NOMO-1 treated with DMSO at 0.1 percent for 48 hours (cell line): ENCODE results near the gene PYY.
"Not testable (repeated sequence)": the region's sequence is repeated elsewhere in the genome, so short reads cannot be mapped to it uniquely, and the experiment has no call there.

Experiments used
- DNase-seq: peaks from one replicate; lab custom pipeline; 2025; ENCODE audit not compliant: unreplicated experiment; lab: John Stamatoyannopoulos, UW

PYY gene

GRCh38 chr17:43949781-43950180, 4.0 kb downstream of the PYY start:
- DNase-seq, result no peak

- DNase-seq, result no peak
Observed at GRCh38 chr17:43946781-43947180, 7.0 kb downstream of the PYY start.

DNA sequence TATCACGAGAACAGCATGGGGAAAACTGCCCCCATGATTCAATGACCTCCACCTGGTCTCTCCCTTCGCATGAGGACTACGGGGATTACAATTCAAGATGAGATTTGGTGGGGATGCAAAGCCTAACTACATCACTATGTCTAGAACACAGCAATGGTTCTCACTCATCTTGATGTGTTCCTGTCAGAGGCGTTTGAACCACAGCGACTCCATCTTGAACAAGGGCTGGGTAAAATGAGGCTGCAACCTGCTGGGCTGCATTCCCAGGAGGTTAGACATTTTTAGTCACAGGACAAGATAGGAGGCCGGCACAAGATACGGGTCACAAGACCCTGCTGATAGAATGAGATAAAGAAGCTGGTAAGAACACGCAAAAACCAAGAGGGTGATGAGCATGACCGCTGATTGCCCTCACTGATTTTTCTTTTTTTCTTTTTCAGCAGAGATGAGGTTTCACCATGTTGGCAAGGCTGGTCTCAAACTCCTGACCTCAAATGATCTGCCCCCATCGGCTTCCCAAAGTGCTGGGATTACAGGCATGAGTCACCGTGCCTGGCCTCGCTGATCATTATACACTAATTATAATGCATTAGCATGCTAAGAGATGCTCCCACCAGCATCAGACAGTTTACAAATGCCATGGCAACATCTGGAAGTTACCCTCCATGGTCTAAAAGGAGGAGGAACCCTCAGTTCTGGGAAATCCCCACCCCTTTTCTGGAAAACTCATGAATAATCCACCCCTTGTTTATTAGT, 8.5 kb downstream of the PYY start:
- DNase-seq, result no peak

- DNase-seq, result no peak
Observed at GRCh38 chr17:43942051-43942685, 11.6 kb downstream of the PYY start, which contains the start of gene PPY. Gene PPY, minus strand, starts transcription at chr17:43942476. Its CDS starts 822 bp downstream, at chr17:43941654.

DNA sequence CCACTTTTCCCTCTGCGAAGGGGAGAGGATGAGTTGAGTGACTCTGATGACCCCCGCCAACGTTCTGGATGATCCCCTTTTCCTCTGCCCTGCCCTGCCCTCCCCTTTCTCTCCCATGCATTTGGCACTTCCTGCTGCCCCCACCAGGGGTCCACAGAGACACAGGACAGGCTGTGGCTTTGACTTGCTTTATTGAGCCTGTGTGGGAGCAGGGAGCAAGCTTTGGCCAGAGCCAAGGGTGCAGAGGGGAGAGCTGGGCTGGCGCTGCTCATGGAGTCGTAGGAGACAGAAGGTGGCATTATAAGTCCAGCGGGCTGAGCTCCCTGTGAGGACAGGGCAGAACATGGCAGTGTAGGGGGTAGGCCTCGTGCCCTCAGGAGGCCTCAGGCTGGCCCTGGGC, 13.1 kb downstream of the PYY start:
- no peak for DNase-seq

DNA sequence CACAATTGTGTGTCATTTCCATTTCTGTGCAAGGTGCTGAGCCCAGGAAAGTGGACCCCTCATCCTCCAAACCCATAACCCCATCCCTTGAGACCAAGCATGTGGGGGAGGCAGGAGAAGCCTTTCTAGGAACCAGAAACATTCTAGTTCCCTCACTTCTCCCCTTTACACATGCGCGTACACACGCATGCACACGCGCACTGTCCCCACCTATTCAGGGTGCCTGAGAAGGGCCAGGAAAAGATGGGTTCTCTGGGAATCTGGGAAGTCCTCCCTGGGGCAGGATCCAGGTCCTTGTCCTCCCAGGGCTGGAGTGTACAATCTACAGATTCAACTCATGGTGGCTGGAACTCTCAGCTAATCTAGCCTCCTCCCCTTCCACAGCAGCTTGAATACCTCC, 13.9 kb downstream of the PYY start:
- no peak for DNase-seq

DNA sequence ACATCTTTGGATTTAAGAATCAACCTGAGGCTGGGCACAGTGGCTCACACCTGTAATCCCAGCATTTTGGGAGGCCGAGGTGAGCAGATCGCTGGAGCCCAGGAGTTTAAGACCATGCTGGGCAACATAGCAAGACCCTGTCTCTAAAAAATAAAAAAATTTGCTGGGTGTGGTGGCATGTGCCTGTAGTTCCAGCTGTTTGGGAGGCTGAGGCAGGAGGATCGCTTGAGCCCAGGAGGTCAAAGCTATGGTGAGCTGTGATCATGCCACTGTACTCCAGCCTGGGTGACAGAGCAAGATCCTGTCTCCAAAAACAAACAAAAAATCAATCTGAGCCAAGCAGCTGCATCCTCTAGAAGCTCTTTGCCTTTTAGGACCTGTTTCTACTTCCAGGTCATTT, 14.3 kb downstream of the PYY start:
- not testable (repeated sequence) for DNase-seq

DNA sequence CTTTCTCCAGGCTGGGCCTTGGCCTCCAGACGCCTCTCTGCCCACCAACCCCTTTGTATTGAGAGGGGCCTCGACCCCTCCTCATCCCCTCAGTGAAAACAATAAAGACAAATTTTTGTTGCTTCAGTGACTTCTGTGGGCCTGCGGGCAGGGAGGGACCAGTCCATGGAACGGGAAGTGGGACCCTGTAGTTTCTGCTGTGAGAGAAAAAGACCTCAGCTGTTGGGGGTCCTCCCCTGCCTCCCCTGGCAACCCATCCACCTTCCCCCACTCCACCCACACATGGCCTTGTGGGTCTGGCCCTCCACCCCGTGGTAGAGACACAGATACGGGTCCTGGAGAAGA, 14.9 kb downstream of the PYY start:
- no peak for DNase-seq

DNA sequence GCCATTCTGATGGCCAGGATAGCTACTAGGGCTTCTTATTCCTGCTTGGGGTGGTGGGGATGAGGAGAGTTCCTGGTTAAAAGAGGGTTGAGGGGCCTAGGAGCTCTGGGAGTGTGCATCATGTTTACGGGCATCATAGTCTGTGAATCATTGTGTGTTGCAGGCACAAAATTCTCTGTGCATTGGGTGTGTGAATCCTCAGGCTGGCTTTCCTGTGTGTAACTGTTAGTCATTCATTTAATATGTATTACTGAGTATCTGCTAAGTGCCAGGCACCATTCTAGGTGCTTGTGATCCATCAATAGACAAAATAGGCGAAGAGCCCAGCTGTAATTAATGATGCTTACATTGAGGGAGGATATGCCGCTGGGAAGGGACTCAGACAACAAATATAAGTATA, 17.3 kb downstream of the PYY start:
- no peak for DNase-seq

DNA sequence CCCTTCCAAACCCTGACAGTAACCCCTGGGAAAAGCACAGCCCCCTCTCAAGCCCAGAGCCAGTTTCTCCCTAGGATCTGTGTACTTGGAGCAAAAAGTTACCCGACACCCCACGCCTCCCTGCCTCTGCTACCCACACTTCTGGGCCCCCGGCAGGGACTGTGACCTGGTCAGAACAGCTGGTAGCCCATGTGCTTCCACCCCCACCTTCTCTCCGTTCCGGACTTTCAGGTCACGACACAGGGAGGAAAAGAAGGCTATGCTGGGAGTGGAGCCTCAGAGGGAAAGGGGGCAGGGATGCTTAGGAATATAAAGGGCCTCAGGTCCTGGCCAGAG, 17.8 kb downstream of the PYY start:
- DNase-seq, result no peak

DNA sequence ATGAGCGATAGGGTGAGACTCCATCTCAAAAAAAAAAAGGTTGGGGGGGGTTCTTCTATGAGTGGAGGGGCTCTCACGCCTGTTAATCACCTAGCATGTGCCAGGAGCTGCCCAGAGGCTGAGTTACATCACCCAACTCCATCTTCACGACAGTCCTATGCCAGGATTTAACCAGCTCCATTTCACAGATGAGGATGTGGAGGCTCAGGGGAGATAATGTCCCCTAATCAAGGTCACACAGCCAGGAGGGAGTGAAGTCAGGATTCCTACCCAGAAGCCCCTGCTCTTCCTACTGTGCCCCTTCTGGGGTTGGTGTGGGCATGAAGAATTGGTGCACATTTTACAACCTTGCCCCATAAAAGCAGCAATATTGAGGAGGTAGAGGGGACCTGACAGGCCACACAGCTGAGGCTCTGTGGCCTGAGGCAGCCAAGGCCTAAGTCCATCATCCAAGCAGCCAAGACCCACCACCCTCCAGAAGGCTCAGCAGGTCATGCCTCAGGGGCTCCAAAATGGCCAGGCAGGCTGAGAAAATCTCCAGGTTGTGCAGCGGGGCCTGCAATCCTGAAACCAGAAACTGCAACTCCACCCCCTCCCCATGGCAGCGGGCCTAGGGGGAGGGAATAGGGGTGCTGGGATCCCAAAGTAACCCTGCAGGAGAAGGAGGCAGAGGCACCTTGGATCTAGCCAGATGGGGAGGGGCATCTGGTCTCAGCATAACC, 18.4 kb downstream of the PYY start:
- no peak for DNase-seq

DNA sequence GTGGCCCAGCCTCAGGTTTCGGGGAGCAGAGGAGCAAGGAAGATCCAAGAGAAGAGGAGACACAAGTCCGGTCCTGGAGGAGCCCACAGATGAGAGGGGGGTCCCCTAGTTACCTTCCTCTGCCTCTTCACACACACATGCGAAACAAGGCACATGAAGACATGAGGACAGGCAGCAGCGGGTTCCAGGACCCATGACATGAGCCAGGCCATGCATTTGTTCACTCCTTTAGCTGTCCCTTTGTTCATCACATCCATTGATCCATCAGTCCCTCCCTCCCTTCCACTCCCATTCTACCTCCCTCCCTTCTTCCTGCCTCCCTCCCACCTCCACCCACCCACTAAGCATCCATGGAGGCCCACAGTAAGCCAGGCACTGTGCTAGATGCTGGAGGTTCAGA, 20.8 kb downstream of the PYY start:
- no peak for DNase-seq

DNA sequence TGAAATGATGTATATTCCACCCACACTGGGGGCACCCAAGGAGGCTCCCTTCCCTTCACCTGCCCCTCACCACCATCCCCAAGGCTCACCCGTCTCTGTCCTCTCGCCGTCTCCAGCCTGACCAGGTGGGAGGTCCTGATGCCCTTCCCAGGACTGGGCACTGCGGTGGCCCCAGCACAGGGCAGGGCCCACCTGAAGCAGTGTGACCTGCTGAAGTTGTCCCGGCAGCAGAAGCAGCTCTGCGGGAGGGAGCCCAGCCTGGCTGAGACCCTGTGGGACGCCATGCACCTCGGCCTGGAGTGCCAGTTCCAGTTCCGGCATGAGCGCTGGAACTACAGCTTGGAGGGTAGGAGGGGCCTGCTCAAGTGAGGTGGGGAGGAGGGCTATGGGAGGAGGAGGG, 21.4 kb downstream of the PYY start:
- DNase-seq, result no peak

- no peak for DNase-seq
Observed at GRCh38 chr17:43931062-43931571, 22.6 kb downstream of the PYY start.

DNA sequence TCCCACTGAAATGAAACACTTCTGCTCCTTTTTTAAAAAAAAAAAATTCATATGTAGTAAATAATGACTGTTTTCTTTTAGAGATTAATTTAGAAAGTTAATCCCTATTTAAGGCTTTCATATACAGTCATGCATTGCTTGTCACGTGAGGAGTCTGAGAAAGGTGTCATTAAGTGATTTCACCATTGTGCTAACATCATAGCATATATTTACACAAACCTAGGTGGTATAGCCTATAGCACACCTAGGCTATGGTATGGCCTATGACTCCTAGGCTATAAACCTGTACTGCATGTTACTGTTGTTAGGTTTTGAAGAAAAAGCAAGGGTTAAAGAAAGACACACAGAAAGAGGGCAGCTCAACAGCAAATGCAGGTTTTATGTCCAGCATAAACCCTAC, 25.1 kb downstream of the PYY start:
- no peak for DNase-seq

DNA sequence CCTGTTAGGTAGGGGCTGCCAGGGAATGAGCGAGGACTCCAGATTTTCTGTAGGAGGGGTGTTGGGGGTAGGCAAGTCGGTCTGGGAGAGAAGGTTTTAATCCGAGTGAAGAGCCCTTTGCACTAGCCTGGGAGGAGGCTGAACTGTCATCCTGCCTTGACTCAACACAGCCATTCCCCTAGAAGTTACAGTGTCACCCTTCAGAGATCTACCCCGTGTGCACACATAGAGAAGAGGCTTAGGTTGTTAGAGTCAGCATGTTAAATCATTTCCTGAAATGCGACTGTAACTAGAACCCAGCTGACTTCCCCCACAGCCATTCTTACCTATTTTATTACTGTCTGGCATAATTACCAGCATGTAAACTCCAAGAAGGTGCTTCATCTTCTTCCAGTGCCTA, 25.8 kb downstream of the PYY start:
- peak; percentile 55 for DNase-seq

DNA sequence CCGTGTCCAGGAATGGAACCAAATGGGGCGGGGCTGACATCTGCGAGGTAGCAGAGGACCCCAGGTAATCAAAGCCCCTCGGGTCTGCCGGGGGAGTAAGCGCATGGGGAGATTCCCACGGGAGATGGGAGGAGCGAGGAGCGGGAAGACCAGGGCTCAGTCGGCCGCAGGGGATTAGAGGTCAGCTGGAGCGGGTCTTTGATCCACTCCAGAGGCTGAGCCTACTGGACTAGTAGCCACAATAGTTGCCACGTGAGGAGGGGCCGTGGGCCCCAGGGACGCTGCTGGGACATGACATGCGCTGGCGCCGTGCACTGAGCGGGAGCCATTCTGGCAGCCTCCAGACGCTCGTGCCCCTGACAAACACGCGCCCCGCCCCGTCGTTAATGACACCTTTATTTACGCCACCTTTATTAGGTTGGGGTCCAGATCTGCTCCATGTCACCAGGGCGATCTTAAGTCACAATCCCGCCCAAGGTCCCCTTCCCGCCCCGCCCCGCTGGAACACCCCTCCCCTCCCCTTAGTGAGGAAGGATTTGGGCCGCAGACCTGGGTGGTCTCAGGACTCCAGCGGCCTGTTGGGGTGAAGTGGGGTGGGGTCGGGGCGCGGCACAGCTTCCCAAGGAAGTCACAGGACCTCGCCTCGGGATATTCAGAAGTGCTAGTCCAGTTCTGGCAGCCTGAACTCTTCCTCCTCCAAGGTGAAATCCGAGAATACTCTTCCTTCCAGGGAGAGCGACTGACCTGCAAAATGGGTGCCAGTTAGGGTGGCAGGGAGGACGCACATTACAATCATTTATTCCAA, 26.5 kb downstream of the PYY start:
- no peak for DNase-seq

GRCh38 chr17:43924558-43924957, 29.2 kb downstream of the PYY start:
- DNase-seq, result no peak

GRCh38 chr17:43920500-43921095, 33.1 kb downstream of the PYY start:
- no peak for DNase-seq

DNA sequence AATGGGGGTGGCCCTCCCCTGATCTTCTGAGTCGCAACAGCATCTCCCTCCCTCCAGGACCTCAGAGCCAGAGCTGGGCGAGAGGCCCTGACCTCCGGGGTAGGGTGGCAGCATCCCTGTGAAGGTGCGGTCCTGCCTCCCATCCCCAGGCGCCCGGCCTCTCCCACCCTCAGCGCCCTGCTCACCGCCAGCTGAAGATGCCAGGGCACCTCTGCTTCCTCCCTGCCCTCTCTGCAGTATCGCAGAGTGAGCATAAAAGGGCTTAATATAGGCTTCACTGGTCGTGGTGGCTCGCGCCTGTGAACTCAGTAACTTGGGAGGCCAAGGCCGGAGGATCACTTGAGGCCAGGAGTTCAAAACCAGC, 35.7 kb downstream of the PYY start:
- DNase-seq, result no peak
